Ishikawa (cell line): ENCODE results near the gene TAB3.

Experiments used
- CEBPB ChIP-seq: IDR thresholded peaks from 2 replicates; pipeline ENCODE4 v1.6.1; 2012
- CREB1 ChIP-seq: IDR thresholded peaks from 2 replicates; pipeline ENCODE4 v1.6.1; 2012; ENCODE audit warnings: low read depth
- EGR1 ChIP-seq: IDR thresholded peaks from 2 replicates; pipeline ENCODE4 v1.6.1; 2012
- EP300 ChIP-seq: IDR thresholded peaks from 2 replicates; pipeline ENCODE4 v1.6.1; 2012; ENCODE audit warnings: borderline replicate concordance
- FOXM1 ChIP-seq: IDR thresholded peaks from 2 replicates; pipeline ENCODE4 v1.6.1; 2012; ENCODE audit warnings: low read depth, borderline replicate concordance
- MAX ChIP-seq: IDR thresholded peaks from 2 replicates; pipeline ENCODE4 v1.6.1; 2012
- NFIC ChIP-seq: IDR thresholded peaks from 2 replicates; pipeline ENCODE4 v1.6.1; 2012
- RAD21 ChIP-seq: IDR thresholded peaks from 2 replicates; pipeline ENCODE4 v1.6.1; 2012; ENCODE audit warnings: low read depth
- REST ChIP-seq: IDR thresholded peaks from 2 replicates; pipeline ENCODE4 v1.6.1; 2012; ENCODE audit warnings: low read depth, mild to moderate bottlenecking
- TAF1 ChIP-seq: IDR thresholded peaks from 2 replicates; pipeline ENCODE4 v1.6.1; 2012; ENCODE audit warnings: low read depth, mild to moderate bottlenecking
- TCF12 ChIP-seq: IDR thresholded peaks from 2 replicates; pipeline ENCODE4 v1.6.1; 2012; ENCODE audit warnings: low read depth
- TEAD4 ChIP-seq: IDR thresholded peaks from 2 replicates; pipeline ENCODE4 v1.6.1; 2012
- USF1 ChIP-seq: IDR thresholded peaks from 2 replicates; pipeline ENCODE4 v1.6.1; 2012
- YY1 ChIP-seq: IDR thresholded peaks from 2 replicates; pipeline ENCODE4 v1.6.1; 2012; ENCODE audit warnings: low read depth
- ZBTB7A ChIP-seq: IDR thresholded peaks from 2 replicates; pipeline ENCODE4 v1.6.1; 2012; ENCODE audit warnings: low read depth

TAB3 gene

GRCh38 chrX:30865612-30866011, 23.4 kb downstream of the TAB3 start:
- TF ChIP-seq YY1 (no peak), RAD21 (no peak), TAF1 (no peak), CEBPB (no peak), EGR1 (no peak), EP300 (no peak), MAX (no peak), TCF12 (no peak), CREB1 (no peak)

GRCh38 chrX:30865015-30865414, 24.0 kb downstream of the TAB3 start:
- TF ChIP-seq ZBTB7A (no peak), CREB1 (no peak), TCF12 (no peak), NFIC (no peak), MAX (no peak), CEBPB (no peak), TAF1 (no peak), RAD21 (no peak), USF1 (no peak), EP300 (no peak), TEAD4 (no peak; the same call in 1 of the 2 replicates), REST (no peak), EGR1 (no peak), FOXM1 (no peak), YY1 (no peak)

GRCh38 chrX:30864383-30864785, 24.7 kb downstream of the TAB3 start:
- no peak for TF ChIP-seq TAF1
- no peak for TF ChIP-seq EGR1
- TF ChIP-seq EP300 = no peak
- no peak for TF ChIP-seq USF1
- TF ChIP-seq NFIC = no peak
- no peak for TF ChIP-seq FOXM1
- TF ChIP-seq TEAD4 = no peak
- TF ChIP-seq CEBPB = no peak
- TF ChIP-seq YY1 = no peak
- no peak for TF ChIP-seq ZBTB7A
- TF ChIP-seq RAD21 = no peak
- no peak for TF ChIP-seq REST

GRCh38 chrX:30863974-30864373, 25.1 kb downstream of the TAB3 start:
- TF ChIP-seq FOXM1 (no peak), EGR1 (no peak), NFIC (no peak), REST (no peak), EP300 (no peak), USF1 (no peak)

GRCh38 chrX:30858098-30858497, 31.0 kb downstream of the TAB3 start:
- TF ChIP-seq TEAD4 = no peak
- no peak for TF ChIP-seq RAD21
- no peak for TF ChIP-seq MAX
- no peak for TF ChIP-seq REST
- no peak for TF ChIP-seq EP300
- TF ChIP-seq USF1 = no peak
- TF ChIP-seq YY1 = no peak
- no peak for TF ChIP-seq FOXM1
- no peak for TF ChIP-seq TCF12
- TF ChIP-seq CREB1 = no peak
- TF ChIP-seq EGR1 = no peak
- no peak for TF ChIP-seq ZBTB7A
- no peak for TF ChIP-seq CEBPB
- TF ChIP-seq NFIC = no peak
- no peak for TF ChIP-seq TAF1
